NCI-H524 (cell line): Measurements from ENCODE around the gene PBRM1.

Experiments used
- DNase-seq, 2 experiments: peaks; one replicate each; lab custom pipeline; 2025; lab: John Stamatoyannopoulos, UW

PBRM1 gene

DNA sequence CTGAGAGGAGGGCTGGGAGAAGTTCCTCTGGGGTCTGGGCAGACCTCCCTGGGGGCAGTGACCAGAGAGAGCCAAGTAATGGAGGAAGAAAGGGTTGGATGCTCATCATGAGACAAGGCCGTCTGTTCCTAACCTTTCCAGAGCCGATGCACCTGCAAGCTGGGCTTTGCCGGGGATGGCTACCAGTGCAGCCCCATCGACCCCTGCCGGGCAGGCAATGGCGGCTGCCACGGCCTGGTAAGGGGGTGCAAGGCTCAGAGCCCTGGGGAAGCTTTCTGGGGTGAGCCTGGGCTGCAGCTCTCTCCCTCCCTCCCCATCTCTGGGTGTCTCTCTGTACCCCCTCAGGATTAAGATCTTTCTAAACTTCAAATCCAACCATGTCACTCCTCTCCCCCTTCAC is 174.2 kb downstream of the PBRM1 start:
- DNase-seq = no peak

- DNase-seq = no peak
Observed at GRCh38 chr3:52509753-52510328, 175.9 kb downstream of the PBRM1 start.

- DNase-seq = no peak
Observed at GRCh38 chr3:52507359-52507758, 178.4 kb downstream of the PBRM1 start.

DNA sequence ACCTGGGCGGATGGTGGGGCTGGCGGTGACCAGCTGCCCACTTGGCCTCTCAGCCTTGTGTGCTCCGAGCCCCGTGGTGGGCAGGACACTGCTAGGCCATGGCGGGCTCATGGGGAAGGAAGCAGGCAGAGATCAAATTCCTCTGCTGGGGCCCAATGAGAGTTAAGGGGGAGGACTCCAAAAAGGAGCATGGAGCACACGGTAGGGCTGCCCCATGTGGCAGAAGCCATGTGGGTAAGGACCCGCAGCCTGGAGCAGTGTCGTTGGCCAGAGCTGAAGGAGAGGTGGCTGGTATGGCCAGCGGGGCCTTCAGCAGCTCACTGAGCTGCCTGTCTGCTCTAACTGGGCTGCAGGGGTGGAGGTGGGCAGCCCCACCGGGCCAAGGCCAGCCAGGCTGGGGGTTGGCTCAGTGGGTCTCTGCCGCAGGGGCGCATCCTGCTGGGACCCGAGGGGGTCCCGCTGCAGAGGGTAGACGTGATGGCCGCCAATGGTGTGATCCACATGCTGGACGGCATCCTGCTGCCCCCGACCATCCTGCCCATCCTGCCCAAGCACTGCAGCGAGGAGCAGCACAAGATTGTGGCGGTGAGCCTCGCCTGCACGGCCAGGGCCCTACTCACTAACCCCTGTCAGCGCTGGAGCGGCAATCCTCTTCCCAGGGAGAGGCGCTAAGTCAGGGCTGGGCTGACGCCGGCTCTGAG is 179.3 kb downstream of the PBRM1 start:
- no peak for DNase-seq

GRCh38 chr3:52504977-52505376 is 180.7 kb downstream of the PBRM1 start:
- no peak for DNase-seq

GRCh38 chr3:52503788-52504424 is 181.8 kb downstream of the PBRM1 start:
- no peak for DNase-seq

GRCh38 chr3:52502808-52503350 is 182.8 kb downstream of the PBRM1 start:
- no peak for DNase-seq

DNA sequence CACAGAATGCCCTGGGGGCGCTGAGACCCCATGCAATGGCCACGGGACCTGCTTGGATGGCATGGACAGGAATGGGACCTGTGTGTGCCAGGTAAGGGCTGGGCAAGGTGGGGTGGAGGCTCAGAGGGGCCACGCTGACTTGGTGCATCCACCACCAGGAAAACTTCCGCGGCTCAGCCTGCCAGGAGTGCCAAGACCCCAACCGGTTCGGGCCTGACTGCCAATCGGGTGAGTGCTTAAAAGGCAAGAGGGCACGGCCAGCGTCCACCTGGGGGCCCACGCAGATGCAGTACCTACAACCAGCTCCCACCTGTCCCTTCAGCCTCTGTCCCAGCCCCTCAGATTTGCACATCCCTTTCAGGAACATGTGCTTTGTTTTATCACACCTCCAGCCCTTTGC is 183.7 kb downstream of the PBRM1 start:
- no peak for DNase-seq

- DNase-seq = no peak
Observed at GRCh38 chr3:52501046-52501445, 184.7 kb downstream of the PBRM1 start.

GRCh38 chr3:52498137-52499054 is 187.3 kb downstream of the PBRM1 start:
- no peak for DNase-seq

DNA sequence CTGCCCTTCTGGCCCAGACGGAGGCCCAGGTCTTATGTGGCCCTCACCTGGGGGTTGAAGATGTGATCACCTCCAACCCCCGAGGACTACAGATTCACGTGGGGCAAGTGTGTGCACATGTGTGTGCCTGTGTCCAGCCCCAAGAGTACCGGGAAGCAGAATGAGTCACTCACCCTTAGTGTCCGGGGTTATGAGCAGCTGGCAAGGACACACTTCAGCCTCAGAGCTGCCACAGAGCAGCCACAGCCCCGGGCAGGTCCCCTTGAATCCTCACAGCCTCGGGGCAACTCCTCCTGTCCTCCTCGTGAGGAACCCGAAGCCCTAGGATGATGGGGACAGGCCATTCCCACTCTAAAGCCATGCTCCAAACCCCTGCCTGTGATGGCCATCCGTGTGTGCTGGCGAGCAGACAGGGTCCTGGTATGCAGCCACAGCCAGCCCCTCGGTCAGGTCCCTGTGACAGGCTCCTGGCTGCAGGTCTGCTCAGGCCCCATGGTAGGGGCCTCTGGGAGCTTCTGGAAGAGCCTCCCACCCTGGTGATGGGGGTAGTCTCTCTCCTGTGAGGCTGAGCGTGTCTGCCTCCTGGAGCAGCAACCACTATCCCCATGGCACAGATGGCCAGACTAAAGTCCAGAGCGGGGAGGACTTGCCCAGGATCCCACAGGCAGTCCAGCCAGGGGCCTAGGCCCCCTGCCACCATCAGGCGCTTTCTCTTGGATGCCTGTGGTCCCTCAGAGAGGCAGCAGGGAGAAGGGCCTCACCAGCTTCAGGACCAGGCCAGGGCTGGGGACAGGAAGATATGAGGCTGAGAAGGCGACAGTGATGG is 189.7 kb downstream of the PBRM1 start:
- no peak for DNase-seq
